ENCODE data around the gene ARSB.

The ARSB gene

DNA sequence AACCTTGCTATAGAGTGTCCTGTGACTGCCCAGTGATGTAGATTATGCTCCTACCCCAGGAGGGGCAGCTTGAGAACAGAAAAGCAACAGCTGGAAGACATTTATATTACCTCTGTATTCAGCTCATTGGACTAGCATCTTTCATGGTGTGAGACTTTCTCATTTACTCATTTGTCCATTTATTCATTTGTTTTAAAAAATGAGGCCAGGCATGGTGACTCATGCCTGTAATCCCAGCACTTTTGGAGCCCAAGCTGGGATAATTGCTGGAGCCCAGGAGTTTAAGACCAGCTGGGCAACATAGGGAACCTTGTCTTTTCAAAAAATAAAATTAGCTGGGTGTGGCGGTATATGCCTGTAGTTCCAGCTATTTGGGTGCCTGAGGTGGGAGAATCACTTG, 206.6 kb downstream of the ARSB start:
- H3K4me3 ChIP-seq (ENCODE audit: insufficient read depth in 1 of 2, low read depth in 1 of 2, low read length in 2 of 2): no peak overlapping the region
- H2AK5ac ChIP-seq (ENCODE audit: low read length, severe bottlenecking): no peak overlapping the region
- H3K27me3 ChIP-seq (ENCODE audit: control insufficient read depth in 1 of 2, insufficient read depth in 1 of 2, low read length in 2 of 2): no peaks in the 10 kb centered on the region
- H3K18ac ChIP-seq (ENCODE audit: low read depth in 1 of 2, low read length in 2 of 2): no peak overlapping the region
- no peak overlapping the region for H4K91ac ChIP-seq (ENCODE audit: low read length)
- no peak overlapping the region for H3K27ac ChIP-seq (ENCODE audit: low read length, poor library complexity, severe bottlenecking)
- H3K9ac ChIP-seq (ENCODE audit: low read length): no peak overlapping the region
- peaks cover 2% of the 10 kb centered on the region for H3K4me1 ChIP-seq (ENCODE audit: control insufficient read depth, insufficient read depth, low read depth, low read length)
- H3K4me2 ChIP-seq (ENCODE audit: low read length, poor library complexity, severe bottlenecking): no peak overlapping the region
- H3K14ac ChIP-seq (ENCODE audit: low read length in 2 of 2): no peak overlapping the region
- H2BK120ac ChIP-seq (ENCODE audit: low read depth, low read length): no peak overlapping the region
- no peak overlapping the region for H2AFZ ChIP-seq (ENCODE audit: low read depth, low read length)
- peak; percentile 62 for DNase-seq
- peaks cover 5% of the 10 kb centered on the region for H3K9me3 ChIP-seq (ENCODE audit: control insufficient read depth, low read length)
- H2BK5ac ChIP-seq (ENCODE audit: low read depth, low read length, poor library complexity, severe bottlenecking): no peak overlapping the region
- H3K23ac ChIP-seq (ENCODE audit: low read length in 2 of 2): no peak overlapping the region
- no peaks in the 10 kb centered on the region for H3K79me1 ChIP-seq (replicated peaks; ENCODE audit: low read length, poor library complexity, severe bottlenecking)
- H3K4ac ChIP-seq (ENCODE audit: low read depth in 1 of 2, low read length in 2 of 2): no peak overlapping the region
- 92% methylated on average over 1 of the region's 1 CpG for WGBS
- H2BK12ac ChIP-seq (ENCODE audit: low read length in 2 of 2): no peak overlapping the region
- no peak overlapping the region for H4K8ac ChIP-seq (ENCODE audit: low read length)
- peaks cover 0 to 10% of the 10 kb centered on the region in 2 experiments for H3K36me3 ChIP-seq (ENCODE audit: control insufficient read depth in 1 of 2, insufficient read depth in 2 of 2, low read depth in 1 of 2, low read length in 2 of 2)
- H2BK15ac ChIP-seq (ENCODE audit: low read depth, poor library complexity, severe bottlenecking): no peak overlapping the region

DNA sequence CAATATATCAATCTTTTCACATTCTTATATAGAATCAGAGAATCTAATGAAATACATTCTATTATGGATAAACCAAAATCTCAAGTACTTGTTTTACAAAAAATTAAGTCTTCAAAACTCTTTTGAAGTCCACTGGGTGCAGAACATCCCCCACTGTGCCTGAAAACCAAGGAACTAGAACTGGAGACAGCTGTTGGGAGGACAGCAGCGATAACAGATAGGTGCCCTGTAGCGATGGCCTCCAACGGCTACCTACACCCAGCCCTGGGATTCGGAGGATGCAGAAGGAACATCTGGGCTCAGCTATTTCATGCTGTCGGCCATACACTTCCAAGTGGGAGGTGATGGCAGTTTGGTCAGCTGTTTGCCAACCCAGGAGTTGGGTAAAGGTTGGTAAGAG, 207.2 kb downstream of the ARSB start:
- no peak overlapping the region for H2BK120ac ChIP-seq (ENCODE audit: low read depth, low read length)
- H3K4me3 ChIP-seq (ENCODE audit: insufficient read depth in 1 of 2, low read depth in 1 of 2, low read length in 2 of 2): no peak overlapping the region
- peak overlapping the region; percentile 63 for H4K8ac ChIP-seq (ENCODE audit: low read length)
- H3K27ac ChIP-seq (ENCODE audit: low read length, poor library complexity, severe bottlenecking): no peak overlapping the region
- peak overlapping the region in 1 of 2 experiments; percentile 51 for H2BK12ac ChIP-seq (ENCODE audit: low read length in 2 of 2)
- H3K27me3 ChIP-seq (ENCODE audit: control insufficient read depth in 1 of 2, insufficient read depth in 1 of 2, low read length in 2 of 2): no peaks in the 10 kb centered on the region
- H3K14ac ChIP-seq (ENCODE audit: low read length in 2 of 2): no peak overlapping the region
- H3K9me3 ChIP-seq (ENCODE audit: control insufficient read depth, low read length): peaks cover 5% of the 10 kb centered on the region
- H3K23ac ChIP-seq (ENCODE audit: low read length in 2 of 2): no peak overlapping the region
- H3K36me3 ChIP-seq (ENCODE audit: control insufficient read depth in 1 of 2, insufficient read depth in 2 of 2, low read depth in 1 of 2, low read length in 2 of 2): peaks cover 0 to 10% of the 10 kb centered on the region in 2 experiments
- no peak overlapping the region for H2AFZ ChIP-seq (ENCODE audit: low read depth, low read length)
- no peak overlapping the region for H2AK5ac ChIP-seq (ENCODE audit: low read length, severe bottlenecking)
- H2BK15ac ChIP-seq (ENCODE audit: low read depth, poor library complexity, severe bottlenecking): no peak overlapping the region
- H4K91ac ChIP-seq (ENCODE audit: low read length): no peak overlapping the region
- peaks cover 3% of the 10 kb centered on the region for H3K4me1 ChIP-seq (ENCODE audit: control insufficient read depth, insufficient read depth, low read depth, low read length)
- no peak overlapping the region for H3K4me2 ChIP-seq (ENCODE audit: low read length, poor library complexity, severe bottlenecking)
- H3K9ac ChIP-seq (ENCODE audit: low read length): no peak overlapping the region
- no peak overlapping the region for H2BK5ac ChIP-seq (ENCODE audit: low read depth, low read length, poor library complexity, severe bottlenecking)
- peak overlapping the region in 1 of 2 experiments; percentile 46 for H3K18ac ChIP-seq (ENCODE audit: low read depth in 1 of 2, low read length in 2 of 2)
- H3K79me1 ChIP-seq (replicated peaks; ENCODE audit: low read length, poor library complexity, severe bottlenecking): no peaks in the 10 kb centered on the region
- no peak for DNase-seq
- H3K4ac ChIP-seq (ENCODE audit: low read depth in 1 of 2, low read length in 2 of 2): no peak overlapping the region
- WGBS: 98% methylated on average over 5 of the region's 5 CpGs

DNA sequence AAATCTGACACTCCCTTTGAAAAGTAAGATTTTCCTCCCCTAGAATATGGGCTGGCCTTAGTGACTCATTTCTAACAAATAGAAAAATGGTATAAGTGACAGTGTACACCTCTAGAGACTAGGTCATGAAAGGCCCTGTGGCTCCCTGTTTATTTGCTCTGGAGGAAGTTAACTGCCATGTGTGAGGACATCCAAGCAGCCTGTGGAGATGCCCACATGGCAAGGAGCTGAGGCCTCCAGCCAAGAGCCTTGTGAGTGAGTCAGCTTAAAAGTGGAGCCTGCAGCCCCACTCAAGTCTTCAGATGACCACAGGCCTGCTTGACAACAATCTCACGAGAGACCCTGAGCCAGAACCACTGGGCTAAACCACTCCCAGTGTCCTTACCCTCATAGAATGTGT, 208.5 kb downstream of the ARSB start:
- peaks cover 5% of the 10 kb centered on the region for H3K9me3 ChIP-seq (ENCODE audit: control insufficient read depth, low read length)
- H3K4me1 ChIP-seq (ENCODE audit: control insufficient read depth, insufficient read depth, low read depth, low read length): peaks cover 5% of the 10 kb centered on the region
- no peak overlapping the region for H3K4me3 ChIP-seq (ENCODE audit: insufficient read depth in 1 of 2, low read depth in 1 of 2, low read length in 2 of 2)
- no peak overlapping the region for H3K4me2 ChIP-seq (ENCODE audit: low read length, poor library complexity, severe bottlenecking)
- H3K9ac ChIP-seq (ENCODE audit: low read length): no peak overlapping the region
- H3K27me3 ChIP-seq (ENCODE audit: control insufficient read depth in 1 of 2, insufficient read depth in 1 of 2, low read length in 2 of 2): no peaks in the 10 kb centered on the region
- no peak overlapping the region for H3K27ac ChIP-seq (ENCODE audit: low read length, poor library complexity, severe bottlenecking)
- H4K91ac ChIP-seq (ENCODE audit: low read length): no peak overlapping the region
- H2BK120ac ChIP-seq (ENCODE audit: low read depth, low read length): no peak overlapping the region
- no peak overlapping the region for H3K18ac ChIP-seq (ENCODE audit: low read depth in 1 of 2, low read length in 2 of 2)
- no peaks in the 10 kb centered on the region for H3K79me1 ChIP-seq (replicated peaks; ENCODE audit: low read length, poor library complexity, severe bottlenecking)
- H2BK5ac ChIP-seq (ENCODE audit: low read depth, low read length, poor library complexity, severe bottlenecking): no peak overlapping the region
- H3K36me3 ChIP-seq (ENCODE audit: control insufficient read depth in 1 of 2, insufficient read depth in 2 of 2, low read depth in 1 of 2, low read length in 2 of 2): peaks cover 0 to 10% of the 10 kb centered on the region in 2 experiments
- no peak overlapping the region for H2AFZ ChIP-seq (ENCODE audit: low read depth, low read length)
- no peak overlapping the region for H2BK15ac ChIP-seq (ENCODE audit: low read depth, poor library complexity, severe bottlenecking)
- WGBS: no CpG with 5 or more reads among the region's 1 CpG
- H3K23ac ChIP-seq (ENCODE audit: low read length in 2 of 2): no peak overlapping the region
- H4K8ac ChIP-seq (ENCODE audit: low read length): no peak overlapping the region
- H2BK12ac ChIP-seq (ENCODE audit: low read length in 2 of 2): no peak overlapping the region
- H3K4ac ChIP-seq (ENCODE audit: low read depth in 1 of 2, low read length in 2 of 2): no peak overlapping the region
- peak; percentile 33 for DNase-seq
- H2AK5ac ChIP-seq (ENCODE audit: low read length, severe bottlenecking): no peak overlapping the region
- H3K14ac ChIP-seq (ENCODE audit: low read length in 2 of 2): no peak overlapping the region

DNA sequence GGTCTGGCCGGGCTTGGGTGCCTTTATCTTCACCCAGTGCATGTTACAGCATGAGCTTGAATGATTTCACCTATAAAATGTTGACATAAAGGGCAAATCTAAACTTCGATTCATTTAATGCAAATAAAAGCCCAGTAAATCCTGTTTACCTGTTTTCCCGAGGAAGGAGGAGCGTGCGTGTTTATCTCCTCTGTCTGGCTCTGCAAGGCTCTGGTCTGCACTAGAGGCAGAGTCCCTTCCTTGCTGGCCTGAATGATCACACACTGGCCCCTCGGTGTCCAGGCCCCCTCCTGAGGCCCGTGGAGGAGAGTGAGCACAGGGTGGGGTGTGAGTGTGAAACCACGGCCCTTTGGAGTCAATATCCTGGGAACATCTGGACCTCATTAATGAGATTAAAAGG, 211.5 kb downstream of the ARSB start:
- H2BK5ac ChIP-seq (ENCODE audit: low read depth, low read length, poor library complexity, severe bottlenecking): no peak overlapping the region
- no peak overlapping the region for H2BK15ac ChIP-seq (ENCODE audit: low read depth, poor library complexity, severe bottlenecking)
- H3K14ac ChIP-seq (ENCODE audit: low read length in 2 of 2): no peak overlapping the region
- no peak overlapping the region for H3K27ac ChIP-seq (ENCODE audit: low read length, poor library complexity, severe bottlenecking)
- no peak overlapping the region for H2AK5ac ChIP-seq (ENCODE audit: low read length, severe bottlenecking)
- peaks cover 6% of the 10 kb centered on the region for H3K4me1 ChIP-seq (ENCODE audit: control insufficient read depth, insufficient read depth, low read depth, low read length)
- WGBS: 68% methylated on average over 7 of the region's 8 CpGs
- peaks cover 0 to 3% of the 10 kb centered on the region in 2 experiments for H3K36me3 ChIP-seq (ENCODE audit: control insufficient read depth in 1 of 2, insufficient read depth in 2 of 2, low read depth in 1 of 2, low read length in 2 of 2)
- no peak overlapping the region for H3K4me3 ChIP-seq (ENCODE audit: insufficient read depth in 1 of 2, low read depth in 1 of 2, low read length in 2 of 2)
- peak overlapping the region in 1 of 2 experiments; percentile 34 for H3K18ac ChIP-seq (ENCODE audit: low read depth in 1 of 2, low read length in 2 of 2)
- no peak overlapping the region for H3K4me2 ChIP-seq (ENCODE audit: low read length, poor library complexity, severe bottlenecking)
- no peak overlapping the region for H4K91ac ChIP-seq (ENCODE audit: low read length)
- H2AFZ ChIP-seq (ENCODE audit: low read depth, low read length): no peak overlapping the region
- H3K23ac ChIP-seq (ENCODE audit: low read length in 2 of 2): no peak overlapping the region
- H3K79me1 ChIP-seq (replicated peaks; ENCODE audit: low read length, poor library complexity, severe bottlenecking): no peaks in the 10 kb centered on the region
- H3K4ac ChIP-seq (ENCODE audit: low read depth in 1 of 2, low read length in 2 of 2): no peak overlapping the region
- H3K27me3 ChIP-seq (ENCODE audit: control insufficient read depth in 1 of 2, insufficient read depth in 1 of 2, low read length in 2 of 2): no peaks in the 10 kb centered on the region
- no peak overlapping the region for H3K9ac ChIP-seq (ENCODE audit: low read length)
- H3K9me3 ChIP-seq (ENCODE audit: control insufficient read depth, low read length): peaks cover 5% of the 10 kb centered on the region
- peak overlapping the region; percentile 77 for H4K8ac ChIP-seq (ENCODE audit: low read length)
- no peak overlapping the region for H2BK120ac ChIP-seq (ENCODE audit: low read depth, low read length)
- no peak overlapping the region for H2BK12ac ChIP-seq (ENCODE audit: low read length in 2 of 2)
- DNase-seq: no peak
